ENCODE data around the gene TBL1Y. TPM values are rescaled to one million over a fixed set of nuclear protein-coding genes. Genes with fewer than 3 reads are reported as not detected.

The TBL1Y gene
- total and polyA plus RNA-seq, 7 experiments from 2014 or later, result not detected

- Mint-ChIP-seq H3K4me1 (no peaks in the 10 kb centered on the region), H3K9me3 (no peaks in the 10 kb centered on the region), H3K4me3 (no peak overlapping the region), H3K27me3 (peaks cover 0 to 2% (median 0%) of the 10 kb centered on the region in 5 donors), H3K36me3 (no peaks in the 10 kb centered on the region), H3K27ac (no peak overlapping the region)
- Histone ChIP-seq H3K4me1 (ENCODE audit: control insufficient read depth in 2 of 2, insufficient read depth in 2 of 2, low read length in 2 of 2) (no peaks in the 10 kb centered on the region), H3K27me3 (ENCODE audit: control insufficient read depth in 2 of 2, insufficient read depth in 2 of 2, low read length in 2 of 2) (no peaks in the 10 kb centered on the region), H3K4me3 (ENCODE audit: low read length) (no peak overlapping the region), H3K36me3 (ENCODE audit: control insufficient read depth in 2 of 3, insufficient read depth in 3 of 3, low read length in 3 of 3) (no peaks in the 10 kb centered on the region), H3K9me3 (ENCODE audit: control insufficient read depth in 2 of 3, low read length in 3 of 3) (no peaks in the 10 kb centered on the region), H3K27ac (ENCODE audit: low read depth, low read length) (no peak overlapping the region)
- POLR2A ChIA-PET, result no interaction called here
- intact Hi-C loops (cut with micrococcal nuclease), result no loop called here
- CTCF ChIA-PET, result no interaction called here
- DNase-seq (no peak), ATAC-seq (no peak)
Measured at GRCh38 chrY:6935497-6935896, 25.0 kb downstream of the TBL1Y start.

DNA sequence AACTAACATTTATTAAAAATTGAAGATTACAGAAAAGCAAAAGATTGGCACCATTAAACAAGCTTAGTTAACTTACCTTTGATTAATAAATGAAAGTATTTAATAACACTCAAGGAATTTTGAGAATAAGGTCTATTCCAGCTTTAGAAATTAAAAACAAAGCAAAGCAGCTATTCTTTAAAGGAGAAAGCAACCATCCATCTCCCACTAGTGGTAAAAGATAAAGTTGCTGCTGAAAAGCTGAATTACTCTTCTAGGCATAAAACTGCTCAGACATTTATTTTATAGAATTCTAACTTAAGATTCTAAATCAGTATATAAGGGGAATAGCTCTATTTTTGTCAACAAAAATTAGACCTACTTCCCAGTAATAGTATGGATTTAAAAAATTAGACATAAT, 37.2 kb downstream of the TBL1Y start:
- H3K4me1 ChIP-seq (ENCODE audit: control insufficient read depth in 2 of 2, insufficient read depth in 2 of 2, low read length in 2 of 2), result no peaks in the 10 kb centered on the region
- Mint-ChIP-seq H3K9me3 (peaks cover 0 to 4% (median 0%) of the 10 kb centered on the region in 11 donors), H3K4me3 (no peak overlapping the region), H3K27me3 (peaks cover 4 to 16% (median 8%) of the 10 kb centered on the region in 5 donors), H3K36me3 (no peaks in the 10 kb centered on the region), H3K27ac (no peak overlapping the region), H3K4me1 (no peaks in the 10 kb centered on the region)
- H3K9me3 ChIP-seq (ENCODE audit: control insufficient read depth in 2 of 3, low read length in 3 of 3), result no peaks in the 10 kb centered on the region
- POLR2A ChIA-PET, result no interaction called here
- no peak overlapping the region for H3K4me3 ChIP-seq (ENCODE audit: low read length)
- ATAC-seq (no peak), DNase-seq (no peak)
- intact Hi-C loops (cut with micrococcal nuclease), result no loop called here
- no peaks in the 10 kb centered on the region for H3K27me3 ChIP-seq (ENCODE audit: control insufficient read depth in 2 of 2, insufficient read depth in 2 of 2, low read length in 2 of 2)
- no peaks in the 10 kb centered on the region for H3K36me3 ChIP-seq (ENCODE audit: control insufficient read depth in 2 of 3, insufficient read depth in 3 of 3, low read length in 3 of 3)
- H3K27ac ChIP-seq (ENCODE audit: low read depth, low read length), result no peak overlapping the region
- CTCF ChIA-PET, result no interaction called here

- H3K4me3 Mint-ChIP-seq, result no peak overlapping the region
- DNase-seq, result no peak
Measured at GRCh38 chrY:6948378-6948777, 37.9 kb downstream of the TBL1Y start.

DNA sequence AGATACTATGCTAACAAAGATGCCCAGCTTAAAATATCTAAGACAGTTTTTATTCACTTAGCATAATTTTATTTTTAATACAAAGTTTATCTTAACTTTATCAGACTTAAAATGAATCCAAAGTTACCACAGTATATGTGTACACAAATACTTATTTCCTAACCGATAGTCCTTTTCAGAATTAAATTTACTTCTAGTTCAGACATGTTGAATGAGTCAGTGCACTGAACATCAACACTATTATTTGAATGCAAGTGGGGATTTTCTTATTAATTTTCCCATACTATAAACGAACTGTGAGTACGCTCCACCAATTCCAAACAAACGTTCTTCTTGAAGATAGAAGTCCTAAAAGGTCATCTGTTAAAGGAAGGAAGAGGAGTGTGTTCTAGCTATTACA, 39.5 kb downstream of the TBL1Y start:
- no peaks in the 10 kb centered on the region for H3K36me3 Mint-ChIP-seq
- DNase-seq (no peak), ATAC-seq (no peak)
- no peak overlapping the region for H3K4me3 Mint-ChIP-seq
- no peak overlapping the region for H3K27ac ChIP-seq (ENCODE audit: low read depth, low read length)
- no peaks in the 10 kb centered on the region for H3K27me3 ChIP-seq (ENCODE audit: control insufficient read depth in 2 of 2, insufficient read depth in 2 of 2, low read length in 2 of 2)
- H3K4me3 ChIP-seq (ENCODE audit: low read length), result no peak overlapping the region
- no peaks in the 10 kb centered on the region for H3K36me3 ChIP-seq (ENCODE audit: control insufficient read depth in 2 of 3, insufficient read depth in 3 of 3, low read length in 3 of 3)
- peaks cover 0 to 4% (median 0%) of the 10 kb centered on the region in 11 donors for H3K9me3 Mint-ChIP-seq
- peaks cover 5 to 13% (median 7%) of the 10 kb centered on the region in 5 donors for H3K27me3 Mint-ChIP-seq
- no peaks in the 10 kb centered on the region for H3K4me1 Mint-ChIP-seq
- intact Hi-C loops (cut with micrococcal nuclease), result no loop called here
- POLR2A ChIA-PET, result no interaction called here
- H3K27ac Mint-ChIP-seq, result no peak overlapping the region
- no peaks in the 10 kb centered on the region for H3K9me3 ChIP-seq (ENCODE audit: control insufficient read depth in 2 of 3, low read length in 3 of 3)
- CTCF ChIA-PET, result no interaction called here
- H3K4me1 ChIP-seq (ENCODE audit: control insufficient read depth in 2 of 2, insufficient read depth in 2 of 2, low read length in 2 of 2), result no peaks in the 10 kb centered on the region

More at GRCh38 chrY:6948378-6948777, 37.9 kb downstream of the TBL1Y start:
- Mint-ChIP-seq H3K27ac (no peak overlapping the region), H3K4me1 (no peaks in the 10 kb centered on the region), H3K36me3 (no peaks in the 10 kb centered on the region), H3K9me3 (peaks cover 0 to 4% (median 0%) of the 10 kb centered on the region in 11 donors), H3K27me3 (peaks cover 5 to 16% (median 7%) of the 10 kb centered on the region in 5 donors)
- no peaks in the 10 kb centered on the region for H3K9me3 ChIP-seq (ENCODE audit: control insufficient read depth in 2 of 3, low read length in 3 of 3)
- intact Hi-C loops (cut with micrococcal nuclease), result no loop called here
- ATAC-seq, result no peak
- no peak overlapping the region for H3K27ac ChIP-seq (ENCODE audit: low read depth, low read length)
- H3K36me3 ChIP-seq (ENCODE audit: control insufficient read depth in 2 of 3, insufficient read depth in 3 of 3, low read length in 3 of 3), result no peaks in the 10 kb centered on the region
- no peak overlapping the region for H3K4me3 ChIP-seq (ENCODE audit: low read length)
- POLR2A ChIA-PET, result no interaction called here
- CTCF ChIA-PET, result interaction anchor here (0.6 to 1.0 kb wide), 2 partner anchors 10 to 50 kb away, joined by 3 read pairs; no protein-coding TSS in a partner anchor
- H3K4me1 ChIP-seq (ENCODE audit: control insufficient read depth in 2 of 2, insufficient read depth in 2 of 2, low read length in 2 of 2), result no peaks in the 10 kb centered on the region
- no peaks in the 10 kb centered on the region for H3K27me3 ChIP-seq (ENCODE audit: control insufficient read depth in 2 of 2, insufficient read depth in 2 of 2, low read length in 2 of 2)

DNA sequence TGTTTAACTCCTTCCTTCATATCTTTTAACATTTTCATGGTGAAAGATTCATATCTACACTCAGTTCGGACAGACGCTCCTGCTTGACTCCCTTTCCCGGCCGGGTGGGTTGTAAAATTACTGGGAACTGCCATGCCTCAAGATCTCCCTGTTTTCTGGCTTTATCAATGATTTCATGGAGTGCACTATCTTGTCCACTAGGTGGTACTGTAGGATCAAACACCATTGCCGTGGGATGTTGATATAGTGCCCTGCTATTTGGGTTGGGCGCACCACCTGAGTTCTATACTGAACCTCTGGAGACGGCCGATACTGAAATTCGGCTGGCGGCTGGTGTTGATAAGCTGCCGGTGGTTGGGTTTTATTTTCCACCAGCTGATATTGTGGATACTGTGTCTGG, 54.2 kb downstream of the TBL1Y start:
- Histone ChIP-seq H3K27ac (ENCODE audit: low read depth, low read length) (no peak overlapping the region), H3K36me3 (ENCODE audit: control insufficient read depth in 2 of 3, insufficient read depth in 3 of 3, low read length in 3 of 3) (no peaks in the 10 kb centered on the region), H3K9me3 (ENCODE audit: control insufficient read depth in 2 of 3, low read length in 3 of 3) (no peaks in the 10 kb centered on the region), H3K4me3 (ENCODE audit: low read length) (no peak overlapping the region), H3K27me3 (ENCODE audit: control insufficient read depth in 2 of 2, insufficient read depth in 2 of 2, low read length in 2 of 2) (no peaks in the 10 kb centered on the region), H3K4me1 (ENCODE audit: control insufficient read depth in 2 of 2, insufficient read depth in 2 of 2, low read length in 2 of 2) (no peaks in the 10 kb centered on the region)
- ATAC-seq (peak; percentile 80), DNase-seq (peak in 2 of 9 donors; percentile 19 to 35)
- H3K27ac Mint-ChIP-seq, result no peak overlapping the region
- H3K36me3 Mint-ChIP-seq, result no peaks in the 10 kb centered on the region
- POLR2A ChIA-PET, result no interaction called here
- H3K4me1 Mint-ChIP-seq, result peaks cover 0 to 6% (median 2%) of the 10 kb centered on the region in 7 donors
- intact Hi-C loops (cut with micrococcal nuclease), result loop anchor here (1.0 to 10.0 kb wide), 6 partner anchors 121 to 910 kb away; no protein-coding TSS in a partner anchor
- no peak overlapping the region for H3K4me3 Mint-ChIP-seq
- CTCF ChIA-PET, result interaction anchor here (1.8 kb wide), 1 partner anchor 120 kb away, joined by 7 read pairs; no protein-coding TSS in a partner anchor
- H3K9me3 Mint-ChIP-seq, result no peaks in the 10 kb centered on the region
- H3K27me3 Mint-ChIP-seq, result peaks cover 0 to 9% (median 0%) of the 10 kb centered on the region in 5 donors

- Histone ChIP-seq H3K4me3 (ENCODE audit: low read length) (no peak overlapping the region), H3K27ac (ENCODE audit: low read depth, low read length) (no peak overlapping the region), H3K4me1 (ENCODE audit: control insufficient read depth in 2 of 2, insufficient read depth in 2 of 2, low read length in 2 of 2) (no peaks in the 10 kb centered on the region), H3K36me3 (ENCODE audit: control insufficient read depth in 2 of 3, insufficient read depth in 3 of 3, low read length in 3 of 3) (no peaks in the 10 kb centered on the region), H3K9me3 (ENCODE audit: control insufficient read depth in 2 of 3, low read length in 3 of 3) (no peaks in the 10 kb centered on the region), H3K27me3 (ENCODE audit: control insufficient read depth in 2 of 2, insufficient read depth in 2 of 2, low read length in 2 of 2) (no peaks in the 10 kb centered on the region)
- Mint-ChIP-seq H3K4me1 (peaks cover 0 to 6% (median 2%) of the 10 kb centered on the region in 7 donors), H3K27me3 (peaks cover 0 to 9% (median 0%) of the 10 kb centered on the region in 5 donors), H3K36me3 (no peaks in the 10 kb centered on the region), H3K9me3 (no peaks in the 10 kb centered on the region), H3K27ac (no peak overlapping the region), H3K4me3 (no peak overlapping the region)
- ChIA-PET CTCF (no interaction called here), POLR2A (no interaction called here)
- intact Hi-C loops (cut with micrococcal nuclease), result loop anchor here (10.0 kb wide), 4 partner anchors 308 to 908 kb away; no protein-coding TSS in a partner anchor
- ATAC-seq, result no peak
- no peak for DNase-seq
Measured at GRCh38 chrY:6966521-6966920, 56.0 kb downstream of the TBL1Y start.

- peaks cover 0 to 6% (median 2%) of the 10 kb centered on the region in 7 donors for H3K4me1 Mint-ChIP-seq
- Histone ChIP-seq H3K4me3 (ENCODE audit: low read length) (no peak overlapping the region), H3K9me3 (ENCODE audit: control insufficient read depth in 2 of 3, low read length in 3 of 3) (no peaks in the 10 kb centered on the region), H3K36me3 (ENCODE audit: control insufficient read depth in 2 of 3, insufficient read depth in 3 of 3, low read length in 3 of 3) (no peaks in the 10 kb centered on the region), H3K4me1 (ENCODE audit: control insufficient read depth in 2 of 2, insufficient read depth in 2 of 2, low read length in 2 of 2) (no peaks in the 10 kb centered on the region), H3K27me3 (ENCODE audit: control insufficient read depth in 2 of 2, insufficient read depth in 2 of 2, low read length in 2 of 2) (no peaks in the 10 kb centered on the region), H3K27ac (ENCODE audit: low read depth, low read length) (no peak overlapping the region)
- no peaks in the 10 kb centered on the region for H3K36me3 Mint-ChIP-seq
- DNase-seq (no peak), ATAC-seq (no peak)
- peaks cover 0 to 9% (median 0%) of the 10 kb centered on the region in 5 donors for H3K27me3 Mint-ChIP-seq
- no peak overlapping the region for H3K27ac Mint-ChIP-seq
- H3K9me3 Mint-ChIP-seq, result no peaks in the 10 kb centered on the region
- intact Hi-C loops (cut with micrococcal nuclease), result loop anchor here (10.0 kb wide), 4 partner anchors 307 to 907 kb away; no protein-coding TSS in a partner anchor
- ChIA-PET CTCF (no interaction called here), POLR2A (no interaction called here)
- no peak overlapping the region for H3K4me3 Mint-ChIP-seq
Measured at GRCh38 chrY:6967736-6968135, 57.2 kb downstream of the TBL1Y start.
